ENCODE data around the gene HSDL1.
"Not testable (repeated sequence)": the region's sequence is repeated elsewhere in the genome, so short reads cannot be mapped to it uniquely, and the experiment has no call there.

Gene HSDL1

GRCh38 chr16:84116720-84117493 is 28.1 kb downstream of the HSDL1 start, which contains the start of gene MBTPS1:
Gene MBTPS1, minus strand, starts transcription at chr16:84116942. Its CDS starts 15,159 bp downstream, at chr16:84101783.
- peak within 1 kb of the TSS; percentile 72 for H3K4me3 ChIP-seq (ENCODE audit: low read length)
- peak; percentile 93 for DNase-seq (ENCODE audit: low read depth, low spot score)

GRCh38 chr16:84115919-84116719 is 28.9 kb downstream of the HSDL1 start:
- peak; percentile 40 for DNase-seq (ENCODE audit: low read depth, low spot score)
- H3K4me3 ChIP-seq (ENCODE audit: low read length) = peak overlapping the region; percentile 72

- H3K4me3 ChIP-seq (ENCODE audit: low read length); DNase-seq (ENCODE audit: low read depth, low spot score): not testable (repeated sequence)
Measured at GRCh38 chr16:84111949-84112348, 33.0 kb downstream of the HSDL1 start.

GRCh38 chr16:84111525-84111924 is 33.5 kb downstream of the HSDL1 start:
- no peak for DNase-seq (ENCODE audit: low read depth, low spot score)
- no peak overlapping the region for H3K4me3 ChIP-seq (ENCODE audit: low read length)

GRCh38 chr16:84110527-84110926 is 34.5 kb downstream of the HSDL1 start:
- H3K4me3 ChIP-seq (ENCODE audit: low read length) = no peak overlapping the region
- DNase-seq (ENCODE audit: low read depth, low spot score) = no peak

- H3K4me3 ChIP-seq (ENCODE audit: low read length) = no peak overlapping the region
- DNase-seq (ENCODE audit: low read depth, low spot score) = no peak
Measured at GRCh38 chr16:84109598-84110335, 35.2 kb downstream of the HSDL1 start.

GRCh38 chr16:84107921-84108320 is 37.1 kb downstream of the HSDL1 start:
- H3K4me3 ChIP-seq (ENCODE audit: low read length) = no peak overlapping the region
- no peak for DNase-seq (ENCODE audit: low read depth, low spot score)

- DNase-seq (ENCODE audit: low read depth, low spot score) = no peak
- no peak overlapping the region for H3K4me3 ChIP-seq (ENCODE audit: low read length)
Measured at GRCh38 chr16:84105948-84106740, 38.8 kb downstream of the HSDL1 start.

GRCh38 chr16:84105301-84105815 is 39.6 kb downstream of the HSDL1 start:
- no peak for DNase-seq (ENCODE audit: low read depth, low spot score)
- no peak overlapping the region for H3K4me3 ChIP-seq (ENCODE audit: low read length)

- DNase-seq (ENCODE audit: low read depth, low spot score) = no peak
- no peak overlapping the region for H3K4me3 ChIP-seq (ENCODE audit: low read length)
Measured at GRCh38 chr16:84104231-84104630, 40.7 kb downstream of the HSDL1 start.

GRCh38 chr16:84103678-84104077 is 41.3 kb downstream of the HSDL1 start:
- no peak overlapping the region for H3K4me3 ChIP-seq (ENCODE audit: low read length)
- no peak for DNase-seq (ENCODE audit: low read depth, low spot score)

GRCh38 chr16:84098939-84099338 is 46.0 kb downstream of the HSDL1 start:
- DNase-seq (ENCODE audit: low read depth, low spot score) = no peak
- no peak overlapping the region for H3K4me3 ChIP-seq (ENCODE audit: low read length)

GRCh38 chr16:84096447-84097005 is 48.5 kb downstream of the HSDL1 start:
- DNase-seq (ENCODE audit: low read depth, low spot score) = no peak
- H3K4me3 ChIP-seq (ENCODE audit: low read length) = no peak overlapping the region

- no peak overlapping the region for H3K4me3 ChIP-seq (ENCODE audit: low read length)
- no peak for DNase-seq (ENCODE audit: low read depth, low spot score)
Measured at GRCh38 chr16:84095466-84095865, 49.5 kb downstream of the HSDL1 start.

GRCh38 chr16:84093879-84094270 is 51.1 kb downstream of the HSDL1 start:
- DNase-seq (ENCODE audit: low read depth, low spot score) = no peak
- no peak overlapping the region for H3K4me3 ChIP-seq (ENCODE audit: low read length)

- DNase-seq (ENCODE audit: low read depth, low spot score) = no peak
Measured at GRCh38 chr16:84093120-84093878, 51.7 kb downstream of the HSDL1 start.

GRCh38 chr16:84091460-84091859 is 53.5 kb downstream of the HSDL1 start:
- peak; percentile 87 for DNase-seq (ENCODE audit: low read depth, low spot score)
- H3K4me3 ChIP-seq (ENCODE audit: low read length) = no peak overlapping the region

More at GRCh38 chr16:84093120-84093878, 51.7 kb downstream of the HSDL1 start:
- H3K4me3 ChIP-seq (ENCODE audit: low read length) = no peak overlapping the region

GRCh38 chr16:84090211-84090610 is 54.8 kb downstream of the HSDL1 start:
- peak; percentile 85 for DNase-seq (ENCODE audit: low read depth, low spot score)
- peak overlapping the region; percentile 43 for H3K4me3 ChIP-seq (ENCODE audit: low read length)
